ENCODE results near the gene CITED4.

CITED4 gene

GRCh38 chr1:40903106-40903505 is 40.9 kb upstream of the CITED4 start:
- Histone ChIP-seq H3K27me3 (ENCODE audit: insufficient read depth, low read length) (no peaks in the 10 kb centered on the region; the same call in 1 of the 2 replicates), H2AFZ (ENCODE audit: low read length) (no peak overlapping the region), H3K79me2 (ENCODE audit: insufficient read depth, low read length) (no peaks in the 10 kb centered on the region), H4K20me1 (ENCODE audit: insufficient read depth, low read length) (no peaks in the 10 kb centered on the region), H3F3A (ENCODE audit: insufficient read depth, low read length) (no peaks in the 10 kb centered on the region), H3K9me2 (ENCODE audit: low read depth, low read length) (no peaks in the 10 kb centered on the region), H3K9ac (ENCODE audit: low read length) (no peak overlapping the region), H3K9me3 (ENCODE audit: low read length) (no peaks in the 10 kb centered on the region), H3K36me3 (ENCODE audit: insufficient read depth, low read length) (no peaks in the 10 kb centered on the region), H3K4me3 (ENCODE audit: low read depth, low read length, poor library complexity, severe bottlenecking) (no peak overlapping the region), H3K4me2 (ENCODE audit: low read length) (no peak overlapping the region), H3K27ac (ENCODE audit: low read depth, low read length, poor library complexity, severe bottlenecking) (no peak overlapping the region), H3K4me1 (ENCODE audit: insufficient read depth, low read length, severe bottlenecking) (no peaks in the 10 kb centered on the region)
- TF ChIP-seq EZH2 (IDR thresholded peaks at IDR 0.05; ENCODE audit: borderline replicate concordance, low read length): no peak
- no peak for TF ChIP-seq CTCF (IDR thresholded peaks at IDR 0.05; ENCODE audit: low read length)

- H3K9me2 ChIP-seq (ENCODE audit: low read depth, low read length): no peaks in the 10 kb centered on the region
- no peak overlapping the region for H3K4me3 ChIP-seq (ENCODE audit: low read depth, low read length, poor library complexity, severe bottlenecking)
- H3K27me3 ChIP-seq (ENCODE audit: insufficient read depth, low read length): no peaks in the 10 kb centered on the region; the same call in 1 of the 2 replicates
- no peaks in the 10 kb centered on the region for H3F3A ChIP-seq (ENCODE audit: insufficient read depth, low read length)
- no peaks in the 10 kb centered on the region for H4K20me1 ChIP-seq (ENCODE audit: insufficient read depth, low read length)
- H3K4me2 ChIP-seq (ENCODE audit: low read length): no peak overlapping the region
- no peak overlapping the region for H3K27ac ChIP-seq (ENCODE audit: low read depth, low read length, poor library complexity, severe bottlenecking)
- no peak for TF ChIP-seq EZH2 (IDR thresholded peaks at IDR 0.05; ENCODE audit: borderline replicate concordance, low read length)
- TF ChIP-seq CTCF (IDR thresholded peaks at IDR 0.05; ENCODE audit: low read length): no peak
- no peaks in the 10 kb centered on the region for H3K79me2 ChIP-seq (ENCODE audit: insufficient read depth, low read length)
- H3K4me1 ChIP-seq (ENCODE audit: insufficient read depth, low read length, severe bottlenecking): no peaks in the 10 kb centered on the region
- H2AFZ ChIP-seq (ENCODE audit: low read length): no peak overlapping the region
- no peaks in the 10 kb centered on the region for H3K9me3 ChIP-seq (ENCODE audit: low read length)
- H3K9ac ChIP-seq (ENCODE audit: low read length): no peak overlapping the region
- H3K36me3 ChIP-seq (ENCODE audit: insufficient read depth, low read length): no peaks in the 10 kb centered on the region
These were observed 40.0 kb upstream of the CITED4 start for GRCh38 chr1:40901886-40902852.

GRCh38 chr1:40899230-40899870 is 37.2 kb upstream of the CITED4 start:
- TF ChIP-seq EZH2 (IDR thresholded peaks at IDR 0.05; ENCODE audit: borderline replicate concordance, low read length) (no peak), CTCF (IDR thresholded peaks at IDR 0.05; ENCODE audit: low read length) (no peak)
- no peak overlapping the region for H3K4me2 ChIP-seq (ENCODE audit: low read length)

More at GRCh38 chr1:40899230-40899870, 37.2 kb upstream of the CITED4 start:
- Histone ChIP-seq H3K27ac (ENCODE audit: low read depth, low read length, poor library complexity, severe bottlenecking) (no peak overlapping the region), H3K4me1 (ENCODE audit: insufficient read depth, low read length, severe bottlenecking) (no peaks in the 10 kb centered on the region), H3K79me2 (ENCODE audit: insufficient read depth, low read length) (no peaks in the 10 kb centered on the region), H2AFZ (ENCODE audit: low read length) (no peak overlapping the region), H4K20me1 (ENCODE audit: insufficient read depth, low read length) (no peaks in the 10 kb centered on the region), H3K9ac (ENCODE audit: low read length) (no peak overlapping the region), H3K4me3 (ENCODE audit: low read depth, low read length, poor library complexity, severe bottlenecking) (no peak overlapping the region), H3K27me3 (ENCODE audit: insufficient read depth, low read length) (no peaks in the 10 kb centered on the region), H3K9me3 (ENCODE audit: low read length) (0 out of 2 replicates have a peak, but pooled peaks cover 5% of the 10 kb centered on the region), H3F3A (ENCODE audit: insufficient read depth, low read length) (no peaks in the 10 kb centered on the region), H3K36me3 (ENCODE audit: insufficient read depth, low read length) (no peaks in the 10 kb centered on the region), H3K9me2 (ENCODE audit: low read depth, low read length) (no peaks in the 10 kb centered on the region)
